Mononuclear cell (primary cell): Measurements from ENCODE around the gene PRDM16. TPM values are rescaled to one million over a fixed set of nuclear protein-coding genes. Genes with fewer than 3 reads are reported as not detected.

Experiments used
- H3K27me3 ChIP-seq: 2 replicates; pipeline ENCODE4 v1.6.0; 2011; ENCODE audit warnings: low read length, control low read depth; ENCODE audit not compliant: insufficient read depth
- H3K4me1 ChIP-seq: 2 replicates; pipeline ENCODE4 v1.5.1; 2011; ENCODE audit warnings: mild to moderate bottlenecking, low read length, control low read depth; ENCODE audit not compliant: insufficient read depth
- H3K4me3 ChIP-seq: 2 replicates; pipeline ENCODE4 v1.5.1; 2011; ENCODE audit warnings: mild to moderate bottlenecking, low read length, moderate library complexity
- H3K9me3 ChIP-seq: 2 replicates; pipeline ENCODE4 v1.5.1; 2011; ENCODE audit warnings: low read depth, mild to moderate bottlenecking, control low read depth, low read length
- total RNA-seq: library from RNA; depleted of rRNA; stranded (reverse); fragments of >200 nt; gene quantifications from one replicate; pipeline ENCODE4 v1.2.3, GENCODE V29; 2012

Gene PRDM16
- total RNA-seq, 1 donor = not detected

DNA sequence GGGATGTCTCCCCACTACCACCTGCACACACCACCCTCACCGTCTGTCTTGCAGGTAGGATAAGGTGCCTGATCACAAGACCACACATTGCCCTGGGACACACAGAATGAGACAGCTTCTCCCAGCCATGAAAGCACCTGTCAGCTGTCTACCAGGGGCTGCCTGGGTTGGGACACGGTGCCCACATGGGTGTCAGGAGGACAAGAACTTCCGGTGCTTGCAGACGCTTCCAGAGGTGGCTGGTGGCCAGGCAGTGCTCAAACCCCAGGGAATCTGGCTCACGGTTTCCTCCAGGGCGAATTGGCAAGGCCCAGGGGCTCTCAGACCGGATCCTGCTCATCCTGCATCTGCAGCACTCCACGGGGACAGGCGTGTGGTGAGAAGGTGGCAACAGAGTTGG, 202.9 kb downstream of the PRDM16 start:
- Histone ChIP-seq H3K4me3 (no peak overlapping the region), H3K4me1 (no peaks in the 10 kb centered on the region), H3K27me3 (no peaks in the 10 kb centered on the region), H3K9me3 (no peaks in the 10 kb centered on the region)

DNA sequence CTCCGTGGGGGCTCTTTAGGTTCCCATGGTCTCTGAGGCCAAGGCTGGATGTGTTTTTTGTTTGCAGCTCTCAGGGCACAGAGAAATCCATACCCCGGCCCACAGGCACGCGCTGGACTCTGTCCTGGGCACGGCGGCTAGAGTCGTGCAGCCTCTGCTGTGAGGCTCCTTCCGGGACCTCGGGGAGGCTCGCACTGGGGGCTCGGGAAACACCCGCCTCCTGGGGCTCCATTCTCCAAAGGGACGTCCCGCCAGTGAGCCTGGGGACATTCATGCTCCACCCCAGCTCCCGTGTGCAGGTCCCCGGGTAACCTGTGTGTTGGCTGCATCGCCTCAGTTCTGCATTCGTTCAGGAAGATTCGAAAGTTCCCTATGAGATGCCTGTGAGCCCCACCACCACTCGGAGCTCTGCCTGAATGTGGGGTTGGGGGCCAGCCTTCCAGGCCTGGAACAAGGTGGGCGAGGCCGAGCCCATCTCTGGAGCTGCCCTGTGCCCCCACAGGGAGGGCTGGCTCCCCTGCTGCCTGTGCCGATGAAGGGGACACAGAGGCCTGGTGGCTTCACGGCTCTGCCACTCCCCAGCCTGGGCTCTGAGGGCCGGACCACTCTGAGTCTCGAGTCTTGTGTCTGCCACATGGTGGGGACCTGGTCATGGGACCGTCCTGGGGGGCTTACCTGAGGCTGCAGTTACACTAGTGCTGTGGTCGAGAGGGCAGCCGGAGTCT, 203.5 kb downstream of the PRDM16 start:
- H3K27me3 ChIP-seq = no peaks in the 10 kb centered on the region
- H3K4me1 ChIP-seq = no peaks in the 10 kb centered on the region
- H3K4me3 ChIP-seq = no peak overlapping the region
- no peaks in the 10 kb centered on the region for H3K9me3 ChIP-seq

DNA sequence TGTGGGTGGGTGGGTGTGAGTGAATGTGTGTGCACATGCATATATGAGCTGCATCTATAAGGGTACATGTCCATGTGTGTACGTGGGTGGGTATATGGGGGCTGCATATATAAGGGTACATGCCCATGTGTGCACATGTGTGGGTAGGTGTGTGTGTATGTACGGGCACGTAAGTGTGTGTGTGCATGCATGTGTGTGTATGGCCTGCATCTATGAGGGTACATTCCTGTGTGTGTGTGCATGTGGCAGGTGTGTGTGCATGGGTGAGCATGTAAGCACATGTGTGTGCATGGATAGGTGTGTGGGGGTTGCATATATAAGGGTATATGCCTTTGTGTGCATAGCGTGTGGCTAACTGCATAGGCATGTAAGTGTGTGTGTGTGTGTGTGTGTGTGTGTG, 204.4 kb downstream of the PRDM16 start:
- H3K4me3 ChIP-seq = no peak overlapping the region
- no peaks in the 10 kb centered on the region for H3K9me3 ChIP-seq
- no peaks in the 10 kb centered on the region for H3K4me1 ChIP-seq
- H3K27me3 ChIP-seq = no peaks in the 10 kb centered on the region

DNA sequence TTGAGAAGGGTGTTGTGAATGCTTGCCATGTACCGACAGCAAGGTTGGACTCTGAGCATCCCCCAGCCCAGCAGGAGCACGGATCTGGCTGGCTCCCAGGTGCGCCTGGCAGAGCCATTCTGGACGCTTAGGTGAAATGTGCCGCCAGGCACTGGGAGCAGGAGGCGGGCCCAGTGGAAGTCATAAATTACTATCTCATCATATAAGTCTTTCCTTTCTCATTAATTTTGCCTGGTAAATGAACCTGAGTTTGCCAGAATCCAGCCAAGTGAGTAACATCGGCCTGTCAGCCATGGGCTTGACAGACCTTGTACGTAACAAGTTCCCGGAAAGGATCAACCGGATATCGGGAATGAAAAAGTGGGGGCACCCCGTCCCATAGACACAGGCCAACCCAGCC, 206.0 kb downstream of the PRDM16 start:
- Histone ChIP-seq H3K9me3 (no peaks in the 10 kb centered on the region), H3K4me3 (no peak overlapping the region), H3K27me3 (no peaks in the 10 kb centered on the region), H3K4me1 (no peaks in the 10 kb centered on the region)

DNA sequence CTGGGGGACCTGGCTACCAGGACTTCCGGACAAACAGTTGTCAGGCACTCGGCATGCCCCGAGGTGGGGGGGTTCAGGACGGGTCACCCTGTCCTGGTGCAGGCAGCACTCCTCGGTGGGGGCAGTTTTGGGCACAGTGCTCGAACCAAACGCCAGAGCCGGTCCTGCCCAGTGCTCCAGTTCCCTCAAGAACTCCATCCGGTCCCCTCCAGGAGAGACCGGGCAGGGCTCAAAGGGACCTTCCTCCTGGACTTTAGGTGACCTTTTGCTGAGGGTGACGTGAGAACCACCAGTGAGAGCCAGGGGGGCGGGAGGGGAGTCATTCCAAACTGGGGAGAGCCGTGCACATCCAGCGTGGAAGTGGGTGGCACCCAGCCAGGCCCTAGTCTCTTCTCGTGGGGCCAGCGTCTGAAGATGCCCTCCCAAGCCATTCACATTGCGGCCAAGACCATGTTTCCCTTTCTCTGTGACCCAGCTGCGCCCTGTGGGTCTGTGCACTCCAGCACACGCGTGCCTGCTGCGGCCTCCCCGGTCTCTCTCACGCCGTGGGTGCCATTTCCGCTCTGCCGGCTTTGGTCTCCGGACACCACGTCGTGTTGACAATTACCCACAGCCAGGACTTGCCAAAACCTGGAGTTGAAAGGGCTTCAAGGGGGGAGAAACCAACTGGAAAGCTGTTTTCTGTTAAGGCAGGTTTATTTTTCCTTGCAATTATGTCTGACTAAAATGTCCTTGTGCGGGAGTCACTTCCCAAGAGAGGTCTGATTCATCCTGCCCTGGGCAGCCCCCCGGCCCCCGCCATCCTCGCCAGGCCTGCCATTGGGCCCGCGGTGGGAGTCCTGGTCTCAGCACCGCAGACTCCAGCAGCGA, 206.7 kb downstream of the PRDM16 start:
- no peaks in the 10 kb centered on the region for H3K27me3 ChIP-seq
- H3K4me1 ChIP-seq = no peaks in the 10 kb centered on the region
- H3K9me3 ChIP-seq = no peaks in the 10 kb centered on the region
- no peak overlapping the region for H3K4me3 ChIP-seq

DNA sequence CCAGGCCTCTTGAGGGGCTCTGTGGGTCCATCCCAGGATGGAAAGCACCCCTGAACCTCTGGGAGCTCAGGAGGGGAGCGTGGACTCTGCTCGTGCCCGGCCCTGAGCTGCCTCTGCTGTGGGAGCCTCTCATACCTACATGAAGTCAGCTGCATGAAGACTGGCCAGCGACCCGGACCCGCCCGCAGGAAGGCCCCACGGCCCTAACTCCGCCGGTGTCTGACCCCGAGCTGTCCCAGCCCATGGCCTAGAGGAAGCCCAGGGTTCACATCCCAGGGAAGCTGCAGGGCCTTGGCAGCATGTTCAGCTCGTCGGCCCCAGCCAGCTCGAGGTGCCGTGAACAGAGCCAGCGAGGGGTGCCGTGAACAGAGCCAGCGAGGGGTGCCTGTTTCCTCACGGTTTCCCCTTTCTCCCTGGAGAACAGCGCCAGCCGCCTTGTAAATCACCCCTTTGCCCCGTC, 207.4 kb downstream of the PRDM16 start:
- H3K27me3 ChIP-seq = no peaks in the 10 kb centered on the region
- H3K4me3 ChIP-seq = no peak overlapping the region
- H3K4me1 ChIP-seq = no peaks in the 10 kb centered on the region
- no peaks in the 10 kb centered on the region for H3K9me3 ChIP-seq

DNA sequence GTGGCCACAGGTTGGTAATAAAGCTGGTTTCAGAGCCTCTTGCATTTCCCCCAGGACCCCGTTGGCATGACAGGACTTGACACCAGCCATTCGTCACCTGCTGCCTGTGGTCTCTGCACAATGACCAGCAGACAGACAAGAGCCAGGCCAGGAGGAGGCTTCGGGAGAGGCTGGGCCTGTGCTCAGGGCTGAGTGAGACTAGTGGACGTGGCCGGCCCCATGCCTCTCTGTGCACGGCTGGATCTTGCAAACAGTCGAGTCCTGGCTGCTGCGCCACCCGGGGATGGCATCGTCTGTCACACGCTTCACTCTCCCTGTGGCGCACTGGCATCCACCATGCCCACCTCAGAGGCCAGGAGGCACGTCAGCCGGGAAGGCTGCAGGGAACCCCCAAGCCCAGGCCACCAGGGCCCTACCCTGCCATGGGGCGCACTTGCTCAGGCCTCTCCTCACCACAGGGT, 208.0 kb downstream of the PRDM16 start:
- Histone ChIP-seq H3K27me3 (no peaks in the 10 kb centered on the region), H3K9me3 (no peaks in the 10 kb centered on the region), H3K4me3 (no peak overlapping the region), H3K4me1 (no peaks in the 10 kb centered on the region)

DNA sequence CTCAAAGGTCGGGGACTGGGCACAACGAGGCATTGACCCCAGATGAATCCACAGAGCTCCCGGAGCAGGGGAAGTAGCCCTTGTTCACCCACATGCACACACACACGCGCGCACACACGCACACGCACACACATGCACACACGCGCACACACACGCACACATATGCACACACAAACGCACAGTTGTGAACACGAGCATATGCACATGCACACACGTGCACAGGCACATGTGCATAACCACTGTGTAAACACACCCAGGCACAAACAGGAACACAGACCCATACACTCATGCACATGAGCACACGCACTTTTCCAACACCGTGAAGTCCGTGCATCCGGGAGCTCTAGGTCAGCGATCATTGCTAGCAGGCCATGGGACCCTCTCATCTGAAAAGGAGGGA, 208.6 kb downstream of the PRDM16 start:
- Histone ChIP-seq H3K27me3 (no peaks in the 10 kb centered on the region), H3K4me1 (no peaks in the 10 kb centered on the region), H3K9me3 (no peaks in the 10 kb centered on the region), H3K4me3 (no peak overlapping the region)

DNA sequence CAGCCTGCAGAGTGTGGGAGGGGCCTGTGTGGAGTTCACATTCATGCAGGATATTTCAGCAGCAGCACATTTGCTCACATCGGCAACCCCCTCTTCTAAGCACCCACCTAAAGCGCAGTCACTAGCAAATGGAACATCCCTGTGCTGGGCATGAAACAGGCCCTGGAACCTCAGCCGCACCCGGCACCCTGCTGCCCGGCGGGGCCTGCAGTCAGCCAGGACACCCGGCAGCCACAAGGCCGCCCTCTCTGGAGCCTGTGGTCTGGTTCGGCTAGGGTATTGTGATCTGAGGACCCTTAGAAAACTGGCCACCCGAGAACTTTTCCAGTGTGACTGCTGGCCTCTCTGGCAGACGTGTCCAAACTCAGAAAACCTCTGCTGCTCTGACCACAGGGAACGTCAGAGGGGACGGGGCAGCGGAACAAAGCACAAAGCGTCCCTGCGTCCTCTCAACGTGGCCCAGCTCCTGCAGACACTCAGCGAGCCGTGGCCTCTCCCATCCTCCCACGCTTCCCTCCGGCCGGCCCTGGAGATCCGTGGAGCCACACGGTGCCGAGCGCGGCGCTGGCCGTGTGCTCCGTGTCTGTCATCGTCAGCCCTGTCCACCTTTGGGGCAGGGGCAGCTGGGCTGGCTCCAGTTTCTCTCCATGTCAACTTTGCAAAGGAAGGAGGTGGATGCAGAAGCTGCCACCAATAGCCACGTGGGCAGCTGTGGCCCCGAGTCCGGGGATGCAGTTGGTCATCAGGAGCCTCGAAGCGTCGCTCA, 209.6 kb downstream of the PRDM16 start:
- Histone ChIP-seq H3K4me1 (no peaks in the 10 kb centered on the region), H3K4me3 (no peak overlapping the region), H3K27me3 (no peaks in the 10 kb centered on the region), H3K9me3 (no peaks in the 10 kb centered on the region)

DNA sequence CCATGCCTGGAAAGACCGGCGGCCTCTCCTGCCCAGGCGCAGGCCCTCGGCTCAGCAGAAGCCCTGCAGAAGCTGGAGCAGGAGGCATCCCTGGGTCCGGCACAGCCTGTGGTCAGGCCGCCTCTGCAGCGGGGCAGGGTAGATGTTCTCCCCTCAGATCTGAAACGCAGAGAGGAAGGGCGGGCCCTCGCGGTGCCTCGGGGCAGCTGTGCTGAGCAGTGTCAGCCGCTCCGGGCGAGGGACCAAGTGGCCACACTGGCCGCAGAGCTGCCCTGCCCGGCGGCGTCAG, 210.1 kb downstream of the PRDM16 start:
- Histone ChIP-seq H3K27me3 (no peaks in the 10 kb centered on the region), H3K4me3 (no peak overlapping the region), H3K9me3 (no peaks in the 10 kb centered on the region), H3K4me1 (no peaks in the 10 kb centered on the region)

DNA sequence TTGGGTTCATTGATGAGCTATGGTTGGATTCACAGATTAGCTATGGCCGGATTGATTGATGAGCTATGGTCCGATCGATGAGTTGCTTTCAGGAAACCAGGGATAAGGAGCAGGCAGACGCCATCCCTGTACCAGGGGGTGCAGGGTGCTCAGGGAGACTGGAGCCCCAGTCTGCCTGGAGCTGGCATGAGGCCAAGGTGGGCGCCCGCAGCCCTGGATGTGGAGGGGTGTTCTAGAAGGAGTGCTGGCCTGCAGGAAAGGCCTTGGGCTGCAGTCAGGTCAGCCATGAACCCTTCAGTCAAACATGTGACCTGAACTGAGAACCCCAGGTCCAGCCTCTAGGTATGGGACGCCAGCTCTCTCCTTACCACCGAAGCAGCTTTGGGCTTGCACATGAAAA, 212.7 kb downstream of the PRDM16 start:
- no peak overlapping the region for H3K4me3 ChIP-seq
- no peaks in the 10 kb centered on the region for H3K9me3 ChIP-seq
- H3K4me1 ChIP-seq = no peaks in the 10 kb centered on the region
- no peaks in the 10 kb centered on the region for H3K27me3 ChIP-seq

DNA sequence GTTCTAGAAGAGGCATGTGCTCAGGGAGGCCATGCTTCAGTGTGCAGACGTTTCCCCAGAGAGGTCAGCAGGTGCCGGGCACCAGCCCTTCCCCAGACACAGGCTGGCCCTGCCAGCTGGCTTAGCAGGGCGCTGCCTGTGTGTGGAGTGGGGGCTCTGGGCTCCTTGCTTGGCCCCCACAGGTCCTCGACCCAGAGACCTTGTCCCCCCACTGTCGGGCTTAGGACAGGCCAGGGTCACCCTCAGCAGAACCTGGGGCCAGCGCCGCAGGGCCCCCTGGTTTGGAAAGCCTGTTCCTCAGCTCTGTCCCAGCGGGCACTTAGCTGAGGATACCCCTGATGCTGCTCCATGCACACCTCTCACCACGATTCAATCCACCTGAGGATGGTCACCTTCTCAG, 213.2 kb downstream of the PRDM16 start:
- Histone ChIP-seq H3K9me3 (no peaks in the 10 kb centered on the region), H3K27me3 (no peaks in the 10 kb centered on the region), H3K4me3 (no peak overlapping the region), H3K4me1 (no peaks in the 10 kb centered on the region)

DNA sequence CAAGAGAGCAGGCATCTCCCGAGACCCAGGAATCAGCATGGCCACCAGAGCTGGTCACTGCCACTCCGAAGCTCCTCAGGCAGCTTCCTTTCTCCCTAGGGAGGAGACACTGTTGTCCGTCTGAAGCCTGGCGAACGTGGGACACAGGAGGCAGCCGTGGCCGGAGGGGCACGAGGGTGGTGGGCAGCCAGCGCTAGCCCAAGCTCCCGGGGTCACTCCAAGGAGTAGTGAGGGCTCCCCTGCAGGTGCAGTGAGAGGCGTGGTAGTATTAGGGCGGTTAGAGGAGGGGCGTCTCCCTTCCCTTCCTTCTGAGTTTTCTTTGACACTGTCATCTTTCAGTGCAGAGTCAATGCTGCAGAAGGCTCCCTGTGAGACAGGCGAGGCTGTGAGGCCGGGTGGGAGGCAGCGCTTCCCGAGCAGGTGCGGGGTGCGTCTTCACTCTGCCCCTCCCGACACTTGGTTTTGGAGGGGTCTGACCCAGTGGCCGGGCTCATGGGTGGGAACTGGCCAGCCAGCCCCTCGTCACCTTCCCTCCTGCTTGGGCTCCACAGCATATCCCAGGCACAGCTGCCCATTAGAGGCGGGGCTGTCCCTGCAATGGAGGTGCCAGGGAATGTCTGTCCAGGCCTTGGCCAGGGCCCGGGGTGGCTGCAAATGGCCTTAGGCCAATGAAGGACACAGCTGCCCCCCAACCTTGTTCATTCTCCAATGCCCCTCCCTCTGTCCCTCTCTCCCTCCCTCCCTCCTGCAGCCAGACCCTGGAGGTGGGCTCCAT, 213.8 kb downstream of the PRDM16 start:
- H3K4me3 ChIP-seq = no peak overlapping the region
- H3K4me1 ChIP-seq = no peaks in the 10 kb centered on the region
- H3K9me3 ChIP-seq = no peaks in the 10 kb centered on the region
- H3K27me3 ChIP-seq = no peaks in the 10 kb centered on the region

DNA sequence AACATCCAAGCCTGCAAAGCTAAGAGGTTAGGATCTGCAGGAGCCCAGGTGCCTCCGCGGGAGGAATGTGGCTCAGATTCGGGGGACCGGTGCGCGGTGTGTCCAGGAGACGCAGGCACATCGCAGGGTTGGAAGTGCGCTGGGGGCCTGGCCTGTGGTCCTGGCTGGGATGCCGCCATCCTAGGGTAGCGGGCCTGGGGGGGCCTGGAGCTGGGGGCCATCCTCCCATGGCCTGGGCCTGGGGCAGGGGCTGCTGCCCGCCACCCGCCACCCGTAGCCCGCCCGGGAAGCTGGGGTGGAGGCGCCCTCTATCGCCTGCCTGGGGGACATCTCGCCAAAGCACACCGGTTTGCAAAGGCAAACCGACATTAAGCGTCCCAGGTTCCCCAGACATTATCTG, 214.8 kb downstream of the PRDM16 start:
- H3K4me3 ChIP-seq = no peak overlapping the region
- no peaks in the 10 kb centered on the region for H3K4me1 ChIP-seq
- no peaks in the 10 kb centered on the region for H3K27me3 ChIP-seq
- no peaks in the 10 kb centered on the region for H3K9me3 ChIP-seq

DNA sequence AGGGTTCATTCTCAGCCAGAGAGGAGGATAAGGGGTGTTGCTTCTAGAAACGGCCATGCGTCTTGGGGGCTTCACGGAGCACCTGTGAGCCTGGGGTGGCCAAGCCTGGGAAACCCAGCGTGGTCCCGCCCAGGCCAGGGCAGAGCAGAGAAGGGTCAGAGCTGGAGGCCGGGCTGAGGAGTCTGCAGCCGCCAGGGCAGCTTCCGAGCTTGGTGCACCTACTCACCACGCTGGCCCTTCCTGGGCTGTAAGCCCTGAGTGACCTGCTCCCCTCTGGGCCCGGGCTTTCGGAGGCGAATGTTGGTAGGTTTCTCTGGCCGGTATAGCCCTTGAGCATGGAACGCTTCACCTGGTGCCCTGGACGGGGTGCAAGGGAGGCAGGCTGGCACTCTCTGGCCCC, 215.7 kb downstream of the PRDM16 start:
- H3K4me3 ChIP-seq = no peak overlapping the region
- H3K9me3 ChIP-seq = no peaks in the 10 kb centered on the region
- H3K4me1 ChIP-seq = no peaks in the 10 kb centered on the region
- H3K27me3 ChIP-seq = no peaks in the 10 kb centered on the region
